SK-N-SH (cell line): ENCODE measurements around the gene C4orf50. TPM values are rescaled to one million over a fixed set of nuclear protein-coding genes. Genes with fewer than 3 reads are reported as not detected.

Experiments
- CTCF ChIA-PET: fragments of 300-600, 350-600 bp; formaldehyde crosslinking; extraction: SDS; loops from one replicate; lab custom pipeline; 2021; lab: Yijun Ruan, JAX
- POLR2A ChIA-PET: fragments of 350-600 bp; sonication (Branson Sonifier 250); formaldehyde crosslinking; extraction: SDS; loops from one replicate; lab custom pipeline; 2020; ENCODE audit warnings: antibody characterized with exemption, inconsistent platforms; lab: Yijun Ruan, JAX
- DNase-seq: peaks from one replicate; pipeline ENCODE4 v3.0.0; 2012
- H2AFZ ChIP-seq: fragments of 200-600 bp; sonication (generic); 2 replicates; pipeline ENCODE4 v1.8.1; 2016; ENCODE audit warnings: antibody characterized with exemption, mild to moderate bottlenecking, low read depth
- H3F3A ChIP-seq: fragments of 200-600 bp; sonication (generic); replicated peaks from 2 replicates; pipeline ENCODE3; 2016; ENCODE audit warnings: antibody characterized with exemption, mild to moderate bottlenecking; ENCODE audit not compliant: insufficient read depth
- H3K27ac ChIP-seq, 2 experiments: fragments of 200-500 bp in 1 of 2; fragments of 200-600 bp in 1 of 2; sonication (Bioruptor generic) in 1 of 2; sonication (generic), shearing (Covaris generic) in 1 of 2; 2 replicates each; pipeline versions ENCODE4 v1.5.1 to v1.6.1; 2014 to 2016; ENCODE audit warnings: low read depth in 2 of 2, inconsistent platforms in 1 of 2, low read length in 1 of 2, mild to moderate bottlenecking in 1 of 2, mixed read lengths in 1 of 2
- H3K27me3 ChIP-seq: fragments of 200-600 bp; sonication (generic), shearing (Covaris generic); 2 replicates; pipeline ENCODE4 v1.6.1; 2016; ENCODE audit warnings: mixed run types; ENCODE audit not compliant: insufficient read depth
- H3K36me3 ChIP-seq, 2 experiments: fragments of 200-500 bp in 1 of 2; fragments of 200-600 bp in 1 of 2; sonication (Bioruptor generic) in 1 of 2; sonication (generic) in 1 of 2; replicated peaks in 1 of 2; 2 replicates each; pipeline versions ENCODE3 to v1.5.1; 2014 to 2016; ENCODE audit warnings: low read length in 1 of 2, mild to moderate bottlenecking in 1 of 2; ENCODE audit not compliant: insufficient read depth in 2 of 2, control insufficient read depth in 1 of 2
- H3K4me1 ChIP-seq, 2 experiments: fragments of 200-500 bp in 1 of 2; fragments of 200-600 bp in 1 of 2; sonication (Bioruptor generic) in 1 of 2; sonication (generic), shearing (Covaris generic) in 1 of 2; 2 replicates each; pipeline versions ENCODE4 v1.5.1 to v1.6.1; 2014 to 2016; ENCODE audit warnings: low read depth in 1 of 2, low read length in 1 of 2, mixed run types in 1 of 2; ENCODE audit not compliant: insufficient read depth in 2 of 2, control insufficient read depth in 1 of 2
- H3K4me2 ChIP-seq: fragments of 200-600 bp; sonication (generic), shearing (Covaris generic); 2 replicates; pipeline ENCODE4 v1.6.1; 2017; ENCODE audit warnings: mixed run types
- H3K4me3 ChIP-seq, 2 experiments: fragments of 200-500 bp in 1 of 2; fragments of 200-600 bp in 1 of 2; sonication (Bioruptor generic) in 1 of 2; sonication (generic), shearing (Covaris generic) in 1 of 2; 2 replicates each; pipeline versions ENCODE4 v1.5.1 to v1.8.1; 2014 to 2016; ENCODE audit warnings: low read depth in 2 of 2, inconsistent platforms in 1 of 2, low read length in 1 of 2, mild to moderate bottlenecking in 1 of 2, mixed read lengths in 1 of 2, moderate library complexity in 1 of 2
- H3K79me2 ChIP-seq: fragments of 200-600 bp; sonication (generic); 2 replicates; pipeline ENCODE4 v1.8.1; 2017; ENCODE audit warnings: mild to moderate bottlenecking; ENCODE audit not compliant: insufficient read depth
- H3K9ac ChIP-seq: fragments of 200-600 bp; sonication (generic); 2 replicates; pipeline ENCODE4 v1.6.1; 2017; ENCODE audit warnings: mixed run types
- H3K9me2 ChIP-seq: fragments of 200-600 bp; sonication (generic); 2 replicates; pipeline ENCODE4 v1.6.1; 2017; ENCODE audit warnings: mixed run types
- H3K9me3 ChIP-seq: fragments of 200-600 bp; sonication (generic); 2 replicates; pipeline ENCODE4 v1.6.1; 2017; ENCODE audit warnings: mixed run types, mild to moderate bottlenecking, moderate library complexity
- H4K20me1 ChIP-seq: fragments of 200-600 bp; sonication (generic); 2 replicates; pipeline ENCODE4 v1.6.1; 2017; ENCODE audit warnings: mild to moderate bottlenecking, mixed run types; ENCODE audit not compliant: insufficient read depth
- CTCF ChIP-seq: fragments of 200-600 bp; sonication (generic); IDR thresholded peaks from 2 replicates; pipeline ENCODE4 v1.6.1; 2017; ENCODE audit warnings: antibody characterized with exemption, mild to moderate bottlenecking, moderate library complexity
- ELF1 ChIP-seq: IDR thresholded peaks from 2 replicates; pipeline ENCODE4 v1.4.0; 2012
- FOXJ3 ChIP-seq: sonication (generic); formaldehyde crosslinking; IDR thresholded peaks from 2 replicates; pipeline ENCODE4 v1.5.1; 2020; ENCODE audit warnings: mild to moderate bottlenecking, missing genetic modification reagents
- FOXM1 ChIP-seq: IDR thresholded peaks from 2 replicates; pipeline ENCODE4 v1.4.0; 2012; ENCODE audit warnings: low read depth, mild to moderate bottlenecking
- GABPA ChIP-seq: IDR thresholded peaks from 2 replicates; pipeline ENCODE4 v1.4.0; 2012; ENCODE audit warnings: low read depth, mild to moderate bottlenecking
- JUND ChIP-seq: IDR thresholded peaks from 2 replicates; pipeline ENCODE4 v1.4.0; 2012
- MXI1 ChIP-seq: IDR thresholded peaks from 2 replicates; pipeline ENCODE4 v1.6.1; 2012; ENCODE audit warnings: mild to moderate bottlenecking, low read depth, low read length, improper control_type of control experiment
- NFIC ChIP-seq: IDR thresholded peaks from 2 replicates; pipeline ENCODE4 v1.4.0; 2012; ENCODE audit warnings: borderline replicate concordance
- PBX3 ChIP-seq: IDR thresholded peaks from 2 replicates; pipeline ENCODE4; 2012
- POLR2AphosphoS5 ChIP-seq: IDR thresholded peaks from 2 replicates; pipeline ENCODE4 v1.6.1; 2012; ENCODE audit warnings: low read depth, low read length
- REST ChIP-seq: IDR thresholded peaks from 2 replicates; pipeline ENCODE4 v1.6.1; 2012; ENCODE audit warnings: mild to moderate bottlenecking, low read depth, low read length, moderate library complexity
- RXRA ChIP-seq: IDR thresholded peaks from 2 replicates; pipeline ENCODE4 v1.4.0; 2012; ENCODE audit warnings: low read depth, mild to moderate bottlenecking, borderline replicate concordance
- SIN3A ChIP-seq: IDR thresholded peaks from 2 replicates; pipeline ENCODE4 v1.6.1; 2012; ENCODE audit warnings: low read depth, mild to moderate bottlenecking, low read length, moderate library complexity, borderline replicate concordance
- TAF1 ChIP-seq: IDR thresholded peaks from 2 replicates; pipeline ENCODE4 v1.6.1; 2012; ENCODE audit warnings: low read depth, mild to moderate bottlenecking, low read length, moderate library complexity, borderline replicate concordance
- TCF12 ChIP-seq: IDR thresholded peaks from 2 replicates; pipeline ENCODE4 v1.4.0; 2012
- TEAD4 ChIP-seq: IDR thresholded peaks from 2 replicates; pipeline ENCODE4 v1.4.0; 2012; ENCODE audit warnings: mild to moderate bottlenecking, borderline replicate concordance; ENCODE audit not compliant: insufficient read depth
- USF1 ChIP-seq: IDR thresholded peaks from 2 replicates; pipeline ENCODE4 v1.4.0; 2012; ENCODE audit warnings: low read depth, borderline replicate concordance
- ZBTB33 ChIP-seq: IDR thresholded peaks from 2 replicates; pipeline ENCODE4 v1.4.0; 2012; ENCODE audit warnings: low read depth, borderline replicate concordance
- WGBS: methylation state at CpG from one replicate; pipeline ENCODE4 v1.1.6; 2017; ENCODE audit warnings: low lambda C conversion rate; 5-methylcytosine and 5-hydroxymethylcytosine counted together
- polyA plus RNA-seq, 3 experiments: library from polyadenylated mRNA; depleted of rRNA; stranded (reverse); fragments of >200 nt; gene quantifications; 2 replicates each; pipeline ENCODE4 v1.2.3, GENCODE V29; 2012

Gene C4orf50
- polyA plus RNA-seq, 1 of the 3 experiments (the other 2 are of a cell fraction): under 0.01 TPM

GRCh38 chr4:5945171-5945570 lies 73.1 kb downstream of the C4orf50 start:
- ChIA-PET CTCF (interaction anchor here (1.2 to 1.5 kb wide), 3 partner anchors 17 to 53 kb away, joined by 3 to 4 read pairs (median 3); no protein-coding TSS in a partner anchor), POLR2A (no interaction called here)
- WGBS: 40% methylated on average over 11 of the region's 11 CpGs
- H4K20me1 ChIP-seq: no peaks in the 10 kb centered on the region
- H3F3A ChIP-seq: no peaks in the 10 kb centered on the region
- H3K79me2 ChIP-seq: no peaks in the 10 kb centered on the region
- no peaks in the 10 kb centered on the region for H3K27me3 ChIP-seq
- no peaks in the 10 kb centered on the region for H3K9me3 ChIP-seq
- no peak overlapping the region for H3K27ac ChIP-seq
- no peak overlapping the region for H2AFZ ChIP-seq
- H3K9me2 ChIP-seq: no peaks in the 10 kb centered on the region
- no peak overlapping the region for H3K4me2 ChIP-seq
- DNase-seq: no peak
- no peaks in the 10 kb centered on the region for H3K36me3 ChIP-seq
- H3K4me3 ChIP-seq: no peak overlapping the region
- no peak overlapping the region for H3K9ac ChIP-seq
- TF ChIP-seq FOXM1 (no peak), ZBTB33 (no peak), USF1 (no peak), FOXJ3 (CRISPR knock-in tag) (no peak), TAF1 (no peak), NFIC (no peak), PBX3 (no peak), CTCF (no peak), TCF12 (no peak), GABPA (no peak), MXI1 (no peak), POLR2AphosphoS5 (no peak), TEAD4 (no peak), RXRA (no peak), ELF1 (no peak), REST (no peak), JUND (no peak), SIN3A (no peak)
- no peaks in the 10 kb centered on the region; a peak in 1 of 4 replicates for H3K4me1 ChIP-seq
